Measurements from ENCODE around the gene PGLYRP4.

DNA sequence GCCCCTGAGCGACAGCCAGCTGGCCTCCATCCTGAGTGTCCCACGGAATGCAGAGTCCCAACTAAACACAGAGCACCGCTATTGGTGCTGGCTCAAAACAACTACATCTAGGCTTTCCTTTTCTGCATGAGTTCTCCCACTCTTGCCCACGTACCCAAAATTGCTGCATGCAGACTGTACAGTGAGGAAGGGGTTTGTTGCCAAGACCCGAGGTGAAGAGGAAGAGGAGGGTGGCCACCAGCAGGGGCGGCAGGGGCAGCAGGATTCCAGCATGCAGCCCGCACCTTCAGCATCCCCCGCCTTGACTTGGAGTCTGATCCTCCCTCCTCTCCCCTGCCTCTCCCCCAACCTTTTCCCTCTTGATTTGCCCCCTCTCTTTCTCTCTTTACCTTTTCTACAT is 17.1 kb upstream of the PGLYRP4 start:
- TF ChIP-seq, protein P1, sequence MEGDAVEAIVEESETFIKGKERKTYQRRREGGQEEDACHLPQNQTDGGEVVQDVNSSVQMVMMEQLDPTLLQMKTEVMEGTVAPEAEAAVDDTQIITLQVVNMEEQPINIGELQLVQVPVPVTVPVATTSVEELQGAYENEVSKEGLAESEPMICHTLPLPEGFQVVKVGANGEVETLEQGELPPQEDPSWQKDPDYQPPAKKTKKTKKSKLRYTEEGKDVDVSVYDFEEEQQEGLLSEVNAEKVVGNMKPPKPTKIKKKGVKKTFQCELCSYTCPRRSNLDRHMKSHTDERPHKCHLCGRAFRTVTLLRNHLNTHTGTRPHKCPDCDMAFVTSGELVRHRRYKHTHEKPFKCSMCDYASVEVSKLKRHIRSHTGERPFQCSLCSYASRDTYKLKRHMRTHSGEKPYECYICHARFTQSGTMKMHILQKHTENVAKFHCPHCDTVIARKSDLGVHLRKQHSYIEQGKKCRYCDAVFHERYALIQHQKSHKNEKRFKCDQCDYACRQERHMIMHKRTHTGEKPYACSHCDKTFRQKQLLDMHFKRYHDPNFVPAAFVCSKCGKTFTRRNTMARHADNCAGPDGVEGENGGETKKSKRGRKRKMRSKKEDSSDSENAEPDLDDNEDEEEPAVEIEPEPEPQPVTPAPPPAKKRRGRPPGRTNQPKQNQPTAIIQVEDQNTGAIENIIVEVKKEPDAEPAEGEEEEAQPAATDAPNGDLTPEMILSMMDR (IDR thresholded peaks at IDR 0.05; ENCODE audit: low read length), result no peak
- TF ChIP-seq EZH2 (IDR thresholded peaks at IDR 0.05; ENCODE audit: borderline replicate concordance, low read length), result no peak

Data from OCI-LY1 (cell line).